B cell (primary cell): ENCODE results near the gene SLC4A8. TPM values are rescaled to one million over a fixed set of nuclear protein-coding genes. Genes with fewer than 3 reads are reported as not detected.

Experiments
- ATAC-seq: fragments of 200-7000 bp; cut with Tn5 transposase; one replicate; pipeline ENCODE4 v1.10.0; 2021; ENCODE audit warnings: low read depth, mild to moderate bottlenecking, moderate number of reproducible peaks, moderate library complexity
- CTCF ChIA-PET: fragments of 350-600 bp; sonication (Branson Sonifier 250); formaldehyde crosslinking; loops from one replicate; lab custom pipeline; 2021; ENCODE audit warnings: antibody characterized with exemption, inconsistent platforms; lab: Charles Lee
- POLR2A ChIA-PET: fragments of 350-600 bp; sonication (Branson Sonifier 250); formaldehyde crosslinking; loops from one replicate; lab custom pipeline; 2021; ENCODE audit warnings: antibody characterized with exemption; lab: Charles Lee
- DNase-seq: peaks from one replicate; pipeline ENCODE4 v3.0.0; 2013
- H2AFZ ChIP-seq: 2 replicates; pipeline ENCODE4 v1.6.1; 2012; ENCODE audit warnings: mild to moderate bottlenecking, low read depth, low read length; ENCODE audit not compliant: insufficient read depth, poor library complexity, severe bottlenecking
- H3K27ac ChIP-seq, 2 donors: 1 replicate in 1 of 2; 2 replicates in 1 of 2; pipeline ENCODE4 v1.5.1; 2012 to 2013; ENCODE audit warnings: low read length in 2 of 2, mild to moderate bottlenecking in 2 of 2, moderate library complexity in 1 of 2
- H3K27me3 ChIP-seq, 4 experiments: fragments of 200-600 bp in 1 of 4; sonication (generic) in 1 of 4; replicated peaks in 1 of 4; 1 replicate in 2 of 4; 2 replicates in 2 of 4; pipeline versions ENCODE4 v1.6.1 to v1.7.0; 2013 to 2016; ENCODE audit warnings: low read length in 3 of 4, mild to moderate bottlenecking in 2 of 4, mixed read lengths in 1 of 4, moderate library complexity in 1 of 4; ENCODE audit not compliant: insufficient read depth in 4 of 4, control insufficient read depth in 3 of 4; ENCODE audit errors: control extremely low read depth in 1 of 4
- H3K36me3 ChIP-seq, 2 experiments: replicated peaks in 1 of 2; 1 replicate in 1 of 2; 2 replicates in 1 of 2; pipeline versions ENCODE4 v1.6.1 to v1.7.1; 2013; ENCODE audit warnings: low read length in 1 of 2; ENCODE audit not compliant: insufficient read depth in 2 of 2, control insufficient read depth in 1 of 2; ENCODE audit errors: control extremely low read depth in 1 of 2, extremely low read depth in 1 of 2
- H3K4me1 ChIP-seq, 2 donors: fragments of 200-600 bp in 1 of 2; sonication (generic) in 1 of 2; 1 replicate in 1 of 2; 2 replicates in 1 of 2; pipeline versions ENCODE4 v1.5.1 to v1.6.1; 2013 to 2017; ENCODE audit warnings: low read length in 2 of 2; ENCODE audit not compliant: control insufficient read depth in 2 of 2, insufficient read depth in 2 of 2
- H3K4me2 ChIP-seq: replicated peaks from 2 replicates; pipeline ENCODE3; 2012; ENCODE audit warnings: mild to moderate bottlenecking, low read depth, low read length; ENCODE audit not compliant: poor library complexity, severe bottlenecking
- H3K4me3 ChIP-seq, 5 experiments: fragments of 200-600 bp in 1 of 5; sonication (generic) in 1 of 5; 1 replicate in 3 of 5; 2 replicates in 2 of 5; pipeline versions ENCODE4 v1.5.1 to v1.7.0; 2011 to 2016; ENCODE audit warnings: low read length in 4 of 5, mild to moderate bottlenecking in 4 of 5, low read depth in 2 of 5, control low read depth in 1 of 5, moderate library complexity in 1 of 5; ENCODE audit not compliant: insufficient read depth in 1 of 5; ENCODE audit errors: control extremely low read depth in 1 of 5, extremely low read depth in 1 of 5
- H3K79me2 ChIP-seq: fragments of 200-600 bp; sonication (generic); one replicate; pipeline ENCODE4 v1.6.0; 2016; ENCODE audit warnings: low read length; ENCODE audit not compliant: control insufficient read depth, insufficient read depth
- H3K9ac ChIP-seq: fragments of 200-600 bp; sonication (generic); 2 replicates; pipeline ENCODE4 v1.6.1; 2017; ENCODE audit warnings: mild to moderate bottlenecking, low read length, moderate library complexity
- H3K9me3 ChIP-seq, 3 donors: one replicate each; pipeline versions ENCODE4 v1.6.1 to v1.7.1; 2013; ENCODE audit warnings: low read length in 2 of 3; ENCODE audit not compliant: control insufficient read depth in 2 of 3, insufficient read depth in 1 of 3; ENCODE audit errors: control extremely low read depth in 1 of 3
- H4K20me1 ChIP-seq: 2 replicates; pipeline ENCODE4 v1.6.0; 2012; ENCODE audit warnings: mild to moderate bottlenecking, low read length; ENCODE audit not compliant: insufficient read depth, control insufficient read depth, poor library complexity, severe bottlenecking
- H3K27ac Mint-ChIP-seq: one replicate; pipeline ENCODE4 v1.8.0; 2021; ENCODE audit warnings: mixed read lengths
- H3K27me3 Mint-ChIP-seq: one replicate; pipeline ENCODE4 v1.8.0; 2021; ENCODE audit warnings: mixed read lengths
- H3K4me1 Mint-ChIP-seq: one replicate; pipeline ENCODE4 v1.8.0; 2021; ENCODE audit warnings: mixed read lengths
- H3K4me3 Mint-ChIP-seq: one replicate; pipeline ENCODE4 v1.8.0; 2021; ENCODE audit warnings: mixed read lengths
- H3K9me3 Mint-ChIP-seq: one replicate; pipeline ENCODE4 v1.8.0; 2022; ENCODE audit warnings: mixed read lengths; ENCODE audit not compliant: insufficient read depth
- CTCF ChIP-seq: fragments of 200-600 bp; IDR thresholded peaks from one replicate; pipeline ENCODE4 v1.8.0; 2022; ENCODE audit warnings: antibody characterized with exemption, mild to moderate bottlenecking
- EZH2 ChIP-seq: IDR thresholded peaks from 2 replicates; pipeline ENCODE4 v1.6.1; 2012; ENCODE audit warnings: borderline replicate concordance, low read depth, mild to moderate bottlenecking, moderate library complexity, low read length; ENCODE audit not compliant: insufficient read depth, poor library complexity, severe bottlenecking
- WGBS: methylation state at CpG from one replicate; pipeline ENCODE4 v1.1.5; 2013; ENCODE audit warnings: missing lambda C conversion rate; ENCODE audit not compliant: insufficient coverage; 5-methylcytosine and 5-hydroxymethylcytosine counted together
- intact Hi-C: fragments of 100-400 bp; cut with micrococcal nuclease; formaldehyde crosslinking; loops from one replicate; pipeline ENCODE4 v1.10.0; 2022
- polyA plus RNA-seq: library from polyadenylated mRNA; depleted of rRNA; stranded (reverse); fragments of >200 nt; gene quantifications from 2 replicates; pipeline ENCODE4 v1.2.3, GENCODE V29; 2012
- total RNA-seq, 2 donors: library from RNA; stranded (reverse); fragments of 120-200 nt in 1 of 2; gene quantifications; 1 replicate in 1 of 2; 2 replicates in 1 of 2; pipeline versions ENCODE4 v1.2.3 to v1.2.4, GENCODE V29; 2013 to 2022

SLC4A8 gene
- total and polyA plus RNA-seq, 2 donors (not counting 1 experiment from before 2014, with no cell fraction given) = 3.1 to 3.2 TPM

GRCh38 chr12:51409846-51410245 is 14.8 kb upstream of the SLC4A8 start:
- Histone ChIP-seq H3K79me2 (peaks cover 15% of the 10 kb centered on the region), H3K9ac (no peak overlapping the region), H3K27me3 (no peaks in the 10 kb centered on the region), H3K27ac (no peak overlapping the region), H3K9me3 (no peaks in the 10 kb centered on the region), H3K4me3 (no peak overlapping the region), H3K4me2 (no peak overlapping the region), H3K4me1 (peaks cover 0 to 3% of the 10 kb centered on the region in 2 donors), H4K20me1 (no peaks in the 10 kb centered on the region), H2AFZ (no peak overlapping the region), H3K36me3 (peaks cover 0 to 2% of the 10 kb centered on the region in 2 experiments)
- H3K27me3 Mint-ChIP-seq = no peaks in the 10 kb centered on the region
- H3K9me3 Mint-ChIP-seq = no peaks in the 10 kb centered on the region
- no peak for TF ChIP-seq EZH2
- DNase-seq (no peak), ATAC-seq (no peak)
- ChIA-PET POLR2A (no interaction called here), CTCF (no interaction called here)
- H3K4me1 Mint-ChIP-seq = peaks cover 8% of the 10 kb centered on the region
- intact Hi-C loops = no loop called here
- no peak overlapping the region for H3K4me3 Mint-ChIP-seq
- WGBS = 99% methylated on average over 7 of the region's 8 CpGs
- H3K27ac Mint-ChIP-seq = no peak overlapping the region

GRCh38 chr12:51413149-51413548 is 11.5 kb upstream of the SLC4A8 start:
- CTCF ChIA-PET = no interaction called here
- Histone ChIP-seq H3K9me3 (no peaks in the 10 kb centered on the region), H3K4me2 (no peak overlapping the region), H3K27ac (no peak overlapping the region), H2AFZ (no peak overlapping the region), H3K27me3 (no peaks in the 10 kb centered on the region), H4K20me1 (no peaks in the 10 kb centered on the region), H3K9ac (no peak overlapping the region), H3K4me1 (peaks cover 0 to 3% of the 10 kb centered on the region in 2 donors), H3K79me2 (peaks cover 26% of the 10 kb centered on the region), H3K36me3 (peaks cover 0 to 2% of the 10 kb centered on the region in 2 experiments), H3K4me3 (no peak overlapping the region)
- H3K4me1 Mint-ChIP-seq = peaks cover 8% of the 10 kb centered on the region
- no peak overlapping the region for H3K27ac Mint-ChIP-seq
- no peak for DNase-seq
- intact Hi-C loops = no loop called here
- no peak for TF ChIP-seq EZH2
- TF ChIP-seq CTCF = no peak
- no peaks in the 10 kb centered on the region for H3K27me3 Mint-ChIP-seq
- H3K9me3 Mint-ChIP-seq = no peaks in the 10 kb centered on the region
- ATAC-seq = no peak
- no peak overlapping the region for H3K4me3 Mint-ChIP-seq
- POLR2A ChIA-PET = no interaction called here
